HAP-1 (cell line): ENCODE measurements around the gene POGLUT2.
A peak's percentile ranks its signal among the peaks of the same experiment; 100 is the strongest.

Experiments used
- DNase-seq, 2 experiments: peaks; one replicate each; pipeline ENCODE4 v3.0.0-alpha.2; 2016 to 2020; ENCODE audit warnings: low spot score in 2 of 2
- H3K27me3 ChIP-seq: fragments of 250-450 bp; sonication (Bioruptor Pico); 2 replicates; pipeline ENCODE4 v1.5.1; 2020; ENCODE audit warnings: low read depth, mild to moderate bottlenecking, moderate library complexity
- H3K36me3 ChIP-seq: fragments of 250-450 bp; sonication (Bioruptor Pico); replicated peaks from 2 replicates; pipeline ENCODE4 v1.5.1; 2020; ENCODE audit warnings: mild to moderate bottlenecking
- H3K4me1 ChIP-seq: fragments of 250-450 bp; sonication (Bioruptor Pico); 2 replicates; pipeline ENCODE4 v1.5.1; 2020; ENCODE audit warnings: mild to moderate bottlenecking
- H3K4me3 ChIP-seq: fragments of 250-450 bp; sonication (Bioruptor Pico); 2 replicates; pipeline ENCODE4 v1.5.1; 2020; ENCODE audit warnings: mild to moderate bottlenecking, moderate library complexity
- H3K9me3 ChIP-seq: fragments of 250-450 bp; sonication (Bioruptor Pico); 2 replicates; pipeline ENCODE4 v1.5.1; 2020; ENCODE audit warnings: mild to moderate bottlenecking, moderate library complexity
- in situ Hi-C: fragments of 300-500 bp; cut with MboI; formaldehyde crosslinking; loops from 3 replicates; pipeline ENCODE4 v1.14.3; 2020; ENCODE audit warnings: low sequenced_read_pairs, inconsistent platforms, mixed read lengths

The POGLUT2 gene

DNA sequence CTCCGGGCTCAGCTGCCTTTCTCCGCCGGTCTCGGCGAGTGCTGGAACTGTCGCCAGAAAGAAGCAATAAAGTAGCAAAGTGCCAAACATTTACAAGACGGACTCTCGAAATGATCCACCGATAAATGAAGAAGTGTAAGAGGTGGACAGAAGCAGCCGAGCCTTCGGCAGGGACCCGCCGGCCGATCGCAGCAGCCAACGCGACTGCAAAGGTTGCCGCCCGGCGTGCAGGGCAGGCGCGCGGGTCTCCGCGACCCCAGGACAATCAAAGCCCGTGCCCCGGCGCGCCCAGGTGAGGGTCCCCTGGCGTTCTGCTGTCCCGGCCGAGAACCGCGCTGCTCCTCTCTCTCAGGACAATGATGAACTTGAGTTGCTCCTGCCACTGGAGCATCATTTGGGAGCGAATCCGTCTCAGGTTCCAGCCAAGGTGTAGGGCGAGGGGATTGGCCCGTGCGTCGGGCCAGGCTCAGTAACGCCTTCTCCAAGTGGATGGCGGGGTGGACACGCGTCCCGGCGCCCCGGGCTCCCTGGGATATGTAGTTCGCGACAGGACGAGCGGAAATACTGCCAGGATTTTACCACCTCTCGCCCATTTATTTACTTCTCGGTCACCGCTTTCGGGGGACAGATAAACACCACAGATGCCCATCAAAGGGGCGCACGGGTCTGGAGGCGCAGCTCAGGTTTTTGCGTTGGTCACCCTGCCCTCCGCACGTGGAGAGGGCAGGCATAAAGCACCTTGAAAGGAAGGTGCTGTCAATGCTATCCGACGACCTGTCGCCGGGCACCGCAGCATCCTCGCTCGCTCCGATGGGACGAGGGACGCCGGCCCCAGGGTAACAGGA is at the start of gene POGLUT2, which contains the start of gene BIVM:
TSS of gene POGLUT2 (minus strand) at position 396 of the 845 bp plus-strand sequence. CDS start at position 90, 306 bp downstream.
TSS of gene BIVM (plus strand) at position 539 of the 845 bp plus-strand sequence. CDS start 8,149 bp downstream, outside the sequence.
- Histone ChIP-seq H3K9me3 (no peaks in the 10 kb centered on the region), H3K4me3 (peak within 1 kb of the TSS; percentile 81), H3K27me3 (no peaks in the 10 kb centered on the region), H3K4me1 (peaks cover 22% of the 10 kb centered on the region), H3K36me3 (no peaks in the 10 kb centered on the region; the same call in 1 of the 2 replicates)
- in situ Hi-C loops, result no loop called here
- peak; percentile 93 to 95 for DNase-seq

GRCh38 chr13:102847272-102848234 is 48.8 kb upstream of the POGLUT2 start:
- Histone ChIP-seq H3K36me3 (no peaks in the 10 kb centered on the region; the same call in 1 of the 2 replicates), H3K4me3 (peak overlapping the region; percentile 78), H3K9me3 (no peaks in the 10 kb centered on the region), H3K4me1 (peaks cover 10% of the 10 kb centered on the region), H3K27me3 (no peaks in the 10 kb centered on the region)
- DNase-seq, result peak in 1 of 2 experiments; percentile 57
- in situ Hi-C loops, result loop anchor here (5.0 kb wide), 1 partner anchor 250 kb away; the partner anchor contains the start of gene TPP2

DNA sequence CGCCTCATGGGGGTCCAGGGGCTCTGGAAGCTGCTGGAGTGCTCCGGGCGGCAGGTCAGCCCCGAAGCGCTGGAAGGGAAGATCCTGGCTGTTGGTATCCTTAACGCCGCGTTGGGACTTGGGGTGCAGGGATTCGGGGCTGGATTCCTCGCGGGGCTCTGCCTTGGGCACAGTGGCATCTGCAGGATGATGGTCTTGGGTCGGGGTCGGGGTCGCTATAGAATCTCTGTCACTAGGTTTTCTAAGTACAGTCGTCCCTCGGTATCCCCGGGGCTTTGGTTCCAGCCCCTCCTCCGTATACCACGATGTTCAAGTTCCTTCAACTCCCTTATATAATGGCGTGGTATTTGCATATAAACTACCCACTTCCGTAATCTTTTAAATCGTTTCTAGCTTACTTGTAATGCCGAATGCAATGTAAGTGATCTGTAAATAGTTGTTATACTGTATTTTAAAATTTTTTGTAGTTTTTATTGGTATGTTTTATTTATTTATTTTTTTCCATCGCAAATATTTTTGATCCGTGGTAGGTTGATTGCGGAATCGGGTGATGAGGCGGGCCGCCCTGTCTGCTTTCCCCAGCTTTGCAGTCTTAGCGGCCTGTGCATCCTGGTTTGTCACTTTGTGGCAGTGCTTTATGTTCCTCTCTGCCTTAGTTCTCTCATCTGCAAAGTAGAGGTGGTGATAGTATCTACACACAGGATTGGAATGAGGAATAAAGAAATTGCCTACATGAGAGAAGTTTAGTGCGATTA is 47.7 kb upstream of the POGLUT2 start:
- H3K36me3 ChIP-seq, result no peaks in the 10 kb centered on the region; the same call in 1 of the 2 replicates
- peak; percentile 48 to 59 for DNase-seq
- peak overlapping the region; percentile 78 for H3K4me3 ChIP-seq
- peaks cover 10% of the 10 kb centered on the region for H3K4me1 ChIP-seq
- in situ Hi-C loops, result loop anchor here (5.0 kb wide), 1 partner anchor 249 kb away; the partner anchor contains the start of gene TPP2
- no peaks in the 10 kb centered on the region for H3K27me3 ChIP-seq
- H3K9me3 ChIP-seq, result no peaks in the 10 kb centered on the region

DNA sequence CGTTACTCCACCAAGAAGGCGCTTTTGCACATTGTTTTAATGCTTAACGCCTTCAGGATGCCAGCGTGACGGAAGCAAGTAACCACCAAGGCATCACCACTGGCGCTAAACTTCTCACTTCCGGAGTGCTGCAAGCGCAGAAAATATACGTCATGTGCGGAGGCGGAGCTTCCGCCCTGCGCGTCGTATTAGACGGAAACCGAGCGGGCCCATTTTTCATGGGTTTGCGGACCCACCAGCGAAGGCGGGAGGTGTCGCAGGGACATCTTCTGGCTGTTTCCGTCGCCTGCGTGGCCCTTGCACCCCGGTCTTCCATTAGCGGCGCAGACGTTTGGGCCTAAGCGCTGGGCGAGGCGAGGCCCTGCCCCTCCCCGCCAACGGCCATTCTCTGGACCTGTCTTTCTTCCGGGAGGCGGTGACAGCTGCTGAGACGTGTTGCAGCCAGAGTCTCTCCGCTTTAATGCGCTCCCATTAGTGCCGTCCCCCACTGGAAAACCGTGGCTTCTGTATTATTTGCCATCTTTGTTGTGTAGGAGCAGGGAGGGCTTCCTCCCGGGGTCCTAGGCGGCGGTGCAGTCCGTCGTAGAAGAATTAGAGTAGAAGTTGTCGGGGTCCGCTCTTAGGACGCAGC is 47.0 kb upstream of the POGLUT2 start, which contains the start of gene ERCC5:
TSS of gene ERCC5 (plus strand) at position 403 of the 631 bp plus-strand sequence. CDS start 235 bp downstream, outside the sequence.
- Histone ChIP-seq H3K4me1 (peaks cover 10% of the 10 kb centered on the region), H3K27me3 (no peaks in the 10 kb centered on the region), H3K4me3 (peak within 1 kb of the TSS; percentile 78), H3K36me3 (no peaks in the 10 kb centered on the region; the same call in 1 of the 2 replicates), H3K9me3 (no peaks in the 10 kb centered on the region)
- in situ Hi-C loops, result loop anchor here (5.0 kb wide), 1 partner anchor 248 kb away; the partner anchor contains the start of gene TPP2
- DNase-seq, result peak; percentile 84 to 94

DNA sequence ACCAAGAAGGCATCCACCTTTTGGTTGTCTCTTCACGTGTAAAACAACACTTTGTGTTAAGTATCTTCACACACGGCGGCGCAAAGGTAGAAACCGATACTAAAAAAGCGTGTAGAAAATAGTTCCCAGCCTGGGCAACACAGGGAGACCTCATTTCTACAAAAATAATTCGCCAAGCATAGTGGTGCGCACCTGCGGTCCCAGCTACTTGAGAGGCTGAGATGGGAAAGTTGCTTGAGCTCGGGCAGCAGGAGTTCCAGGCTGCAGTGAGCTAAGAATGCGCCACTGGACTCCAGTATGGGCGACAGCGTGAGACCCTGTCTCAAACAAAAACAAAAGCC is 46.5 kb upstream of the POGLUT2 start:
- no peaks in the 10 kb centered on the region for H3K27me3 ChIP-seq
- no peak for DNase-seq
- H3K4me1 ChIP-seq, result peaks cover 10% of the 10 kb centered on the region
- no peaks in the 10 kb centered on the region; the same call in 1 of the 2 replicates for H3K36me3 ChIP-seq
- H3K4me3 ChIP-seq, result peak overlapping the region; percentile 78
- no peaks in the 10 kb centered on the region for H3K9me3 ChIP-seq
- in situ Hi-C loops, result loop anchor here (5.0 kb wide), 1 partner anchor 248 kb away; the partner anchor contains the start of gene TPP2

DNA sequence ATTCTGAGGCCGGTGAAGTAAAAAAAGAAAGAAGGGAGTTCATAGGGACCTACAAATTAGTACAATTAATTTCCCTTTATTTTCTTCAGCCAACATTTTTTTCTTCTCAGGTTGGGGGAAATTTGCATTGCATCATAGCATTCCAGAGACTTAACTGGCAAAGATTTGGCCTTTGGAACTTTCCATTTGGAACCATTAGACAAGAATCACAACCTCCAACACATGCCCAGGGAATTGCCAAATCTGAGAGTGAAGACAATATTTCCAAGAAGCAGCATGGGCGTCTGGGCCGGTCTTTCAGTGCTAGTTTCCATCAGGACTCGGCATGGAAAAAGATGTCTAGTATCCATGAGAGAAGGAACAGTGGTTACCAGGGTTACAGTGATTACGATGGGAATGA is 40.7 kb upstream of the POGLUT2 start:
- Histone ChIP-seq H3K36me3 (peaks cover 13% of the 10 kb centered on the region), H3K27me3 (no peaks in the 10 kb centered on the region), H3K9me3 (no peaks in the 10 kb centered on the region), H3K4me3 (no peak overlapping the region), H3K4me1 (no peaks in the 10 kb centered on the region)
- in situ Hi-C loops, result no loop called here
- no peak for DNase-seq

DNA sequence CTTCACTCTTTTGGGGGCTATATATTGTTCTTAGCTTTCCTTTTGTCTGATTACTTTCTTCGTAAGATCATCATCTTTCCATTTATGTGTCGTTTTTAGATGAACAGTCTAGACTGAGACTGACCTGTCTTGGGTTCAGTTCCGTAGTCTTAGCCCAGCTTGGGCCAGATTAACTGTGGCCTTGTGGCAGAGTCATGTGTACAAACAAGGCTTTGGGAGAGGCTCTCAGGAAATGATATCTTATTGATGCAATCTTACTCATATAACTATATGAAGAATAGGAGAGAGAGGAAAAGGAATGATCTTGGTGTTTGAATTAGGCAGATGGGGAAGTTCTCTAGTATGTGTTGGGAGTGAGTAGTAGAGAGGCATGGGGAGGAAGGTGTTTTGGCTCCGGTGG is 40.2 kb upstream of the POGLUT2 start:
- no peak for DNase-seq
- Histone ChIP-seq H3K9me3 (no peaks in the 10 kb centered on the region), H3K4me1 (no peaks in the 10 kb centered on the region), H3K36me3 (peaks cover 16% of the 10 kb centered on the region), H3K27me3 (no peaks in the 10 kb centered on the region), H3K4me3 (no peak overlapping the region)
- in situ Hi-C loops, result no loop called here

DNA sequence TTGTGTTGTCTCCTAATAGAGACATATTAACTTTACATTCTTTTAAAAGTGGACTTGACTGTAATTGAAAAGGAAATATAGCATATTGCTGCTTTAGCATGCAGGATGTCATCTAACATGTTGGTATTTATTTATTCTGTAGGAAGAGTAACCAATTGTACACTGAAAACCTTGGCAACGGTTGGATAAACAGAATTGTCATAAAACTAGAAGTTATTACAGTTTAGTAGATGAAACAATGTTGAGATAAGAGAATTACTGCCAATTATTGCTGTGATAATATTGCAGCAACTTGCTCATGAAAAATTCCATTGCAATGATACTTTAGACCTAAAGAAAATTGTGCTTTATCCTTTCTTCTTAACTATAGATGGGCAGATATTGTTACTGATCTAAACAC is 39.5 kb upstream of the POGLUT2 start:
- no peak for DNase-seq
- Histone ChIP-seq H3K4me1 (no peaks in the 10 kb centered on the region), H3K27me3 (no peaks in the 10 kb centered on the region), H3K9me3 (no peaks in the 10 kb centered on the region), H3K36me3 (peaks cover 19% of the 10 kb centered on the region), H3K4me3 (no peak overlapping the region)
- in situ Hi-C loops, result no loop called here

- Histone ChIP-seq H3K36me3 (peaks cover 21% of the 10 kb centered on the region), H3K4me3 (no peak overlapping the region), H3K9me3 (no peaks in the 10 kb centered on the region), H3K27me3 (no peaks in the 10 kb centered on the region), H3K4me1 (no peaks in the 10 kb centered on the region)
- in situ Hi-C loops, result no loop called here
- DNase-seq, result no peak
These were observed 37.7 kb upstream of the POGLUT2 start for GRCh38 chr13:102836471-102836870.

DNA sequence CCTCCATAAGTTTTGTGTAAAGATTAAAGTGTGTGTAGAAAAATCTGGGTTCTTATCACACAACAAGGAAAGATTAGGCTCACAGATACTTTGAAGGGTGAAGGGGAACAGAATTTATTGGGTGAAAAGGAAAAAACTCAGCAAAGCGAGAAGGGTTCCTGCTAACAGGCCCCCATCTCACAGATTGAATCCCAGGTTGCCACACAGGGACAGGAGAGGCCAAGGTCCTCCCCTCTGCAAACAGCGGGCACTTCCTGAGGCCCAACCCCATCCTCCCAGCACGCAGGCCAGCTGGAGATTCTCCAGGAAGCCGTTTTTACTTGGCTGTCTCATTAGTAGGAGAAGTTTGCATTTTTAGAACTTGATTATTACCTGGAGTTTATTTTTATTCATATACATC is 31.9 kb upstream of the POGLUT2 start:
- no peak for DNase-seq
- Histone ChIP-seq H3K9me3 (no peaks in the 10 kb centered on the region), H3K27me3 (no peaks in the 10 kb centered on the region), H3K36me3 (peaks cover 22% of the 10 kb centered on the region), H3K4me1 (no peaks in the 10 kb centered on the region), H3K4me3 (no peak overlapping the region)
- in situ Hi-C loops, result no loop called here

GRCh38 chr13:102825921-102826706 is 27.3 kb upstream of the POGLUT2 start:
- Histone ChIP-seq H3K36me3 (peaks cover 26% of the 10 kb centered on the region), H3K9me3 (no peaks in the 10 kb centered on the region), H3K4me3 (no peak overlapping the region), H3K4me1 (no peaks in the 10 kb centered on the region), H3K27me3 (no peaks in the 10 kb centered on the region)
- in situ Hi-C loops, result no loop called here
- DNase-seq, result no peak

DNA sequence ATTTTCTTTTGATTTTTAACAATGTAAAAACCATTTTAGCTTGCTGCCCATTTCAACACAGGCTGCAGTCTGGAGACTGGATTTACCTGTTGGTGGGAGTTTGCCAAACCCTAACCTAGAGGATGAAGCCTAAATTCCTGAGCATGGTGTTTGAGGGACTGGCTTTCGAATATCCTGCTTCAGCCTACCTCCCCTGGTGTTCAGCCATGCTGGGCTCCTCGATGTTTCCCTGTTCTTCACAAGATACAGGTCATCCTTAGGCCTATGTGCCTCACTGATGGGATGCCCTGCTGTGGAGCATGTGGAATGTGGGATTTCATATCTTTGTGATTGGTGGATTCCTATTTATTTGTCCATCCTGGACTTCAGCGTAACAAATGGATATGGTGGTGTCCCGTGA is 26.6 kb upstream of the POGLUT2 start:
- Histone ChIP-seq H3K4me1 (no peaks in the 10 kb centered on the region), H3K9me3 (no peaks in the 10 kb centered on the region), H3K27me3 (no peaks in the 10 kb centered on the region), H3K36me3 (peaks cover 26% of the 10 kb centered on the region), H3K4me3 (no peak overlapping the region)
- DNase-seq, result no peak
- in situ Hi-C loops, result no loop called here
